Stomach (tissue), 4 donors: ENCODE results near the gene SHISAL1.

Source experiments
- EP300 ChIP-seq: sonication (generic); formaldehyde crosslinking; IDR thresholded peaks from one replicate; pipeline ENCODE4 v1.6.1; 2017; ENCODE audit warnings: antibody characterized with exemption
- POLR2A ChIP-seq, 4 donors: fragments of 450-650 bp; IDR thresholded peaks; one replicate each; pipeline ENCODE4 v1.6.1; 2016; ENCODE audit warnings: antibody characterized with exemption in 4 of 4, control low read depth in 2 of 4, mild to moderate bottlenecking in 1 of 4, moderate library complexity in 1 of 4
- POLR2AphosphoS5 ChIP-seq, 3 donors: sonication (generic); formaldehyde crosslinking; IDR thresholded peaks; one replicate each; pipeline ENCODE4 v1.6.1; 2016; ENCODE audit warnings: antibody characterized with exemption in 3 of 3
- TF ChIP-seq, protein P1 (sequence below), 7 experiments: fragments of 450-650 bp in 4 of 7; fragments of 200-600 bp in 3 of 7; sonication (generic) in 3 of 7; IDR thresholded peaks; one replicate each; pipeline ENCODE4 v1.5.1; 2016 to 2019; ENCODE audit warnings: antibody characterized with exemption in 7 of 7, control low read depth in 2 of 7, mild to moderate bottlenecking in 1 of 7

GRCh38 chr22:44224166-44224565 is 88.6 kb downstream of the SHISAL1 start:
- TF ChIP-seq EP300, result no peak
- no peak for TF ChIP-seq POLR2A (IDR thresholded peaks at IDR 0.05)
- TF ChIP-seq, protein P1, sequence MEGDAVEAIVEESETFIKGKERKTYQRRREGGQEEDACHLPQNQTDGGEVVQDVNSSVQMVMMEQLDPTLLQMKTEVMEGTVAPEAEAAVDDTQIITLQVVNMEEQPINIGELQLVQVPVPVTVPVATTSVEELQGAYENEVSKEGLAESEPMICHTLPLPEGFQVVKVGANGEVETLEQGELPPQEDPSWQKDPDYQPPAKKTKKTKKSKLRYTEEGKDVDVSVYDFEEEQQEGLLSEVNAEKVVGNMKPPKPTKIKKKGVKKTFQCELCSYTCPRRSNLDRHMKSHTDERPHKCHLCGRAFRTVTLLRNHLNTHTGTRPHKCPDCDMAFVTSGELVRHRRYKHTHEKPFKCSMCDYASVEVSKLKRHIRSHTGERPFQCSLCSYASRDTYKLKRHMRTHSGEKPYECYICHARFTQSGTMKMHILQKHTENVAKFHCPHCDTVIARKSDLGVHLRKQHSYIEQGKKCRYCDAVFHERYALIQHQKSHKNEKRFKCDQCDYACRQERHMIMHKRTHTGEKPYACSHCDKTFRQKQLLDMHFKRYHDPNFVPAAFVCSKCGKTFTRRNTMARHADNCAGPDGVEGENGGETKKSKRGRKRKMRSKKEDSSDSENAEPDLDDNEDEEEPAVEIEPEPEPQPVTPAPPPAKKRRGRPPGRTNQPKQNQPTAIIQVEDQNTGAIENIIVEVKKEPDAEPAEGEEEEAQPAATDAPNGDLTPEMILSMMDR (IDR thresholded peaks at IDR 0.05), result no peak
- no peak for TF ChIP-seq POLR2AphosphoS5 (IDR thresholded peaks at IDR 0.05)
